ENCODE results near the gene RGSL1.
"Not testable (repeated sequence)": the region's sequence is repeated elsewhere in the genome, so short reads cannot be mapped to it uniquely, and the experiment has no call there.

The RGSL1 gene

DNA sequence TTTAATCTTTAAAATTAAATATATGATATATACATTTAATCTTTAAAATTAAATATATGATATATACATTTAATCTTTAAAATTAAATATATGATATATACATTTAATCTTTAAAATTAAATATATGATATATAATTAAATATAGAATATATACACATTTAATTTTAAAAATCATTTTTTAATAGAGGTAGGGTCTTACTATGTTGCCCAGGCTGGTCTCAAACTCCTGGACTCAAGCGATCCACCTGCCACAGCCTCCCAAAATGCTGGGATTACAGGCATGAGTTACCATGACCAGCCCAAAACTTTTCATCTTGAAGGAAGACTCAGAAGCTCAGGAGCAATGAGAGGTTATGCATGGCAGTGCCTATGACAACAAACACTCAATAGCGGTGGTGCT, 2.8 kb upstream of the RGSL1 start:
- FAIRE-seq: not testable (repeated sequence)

DNA sequence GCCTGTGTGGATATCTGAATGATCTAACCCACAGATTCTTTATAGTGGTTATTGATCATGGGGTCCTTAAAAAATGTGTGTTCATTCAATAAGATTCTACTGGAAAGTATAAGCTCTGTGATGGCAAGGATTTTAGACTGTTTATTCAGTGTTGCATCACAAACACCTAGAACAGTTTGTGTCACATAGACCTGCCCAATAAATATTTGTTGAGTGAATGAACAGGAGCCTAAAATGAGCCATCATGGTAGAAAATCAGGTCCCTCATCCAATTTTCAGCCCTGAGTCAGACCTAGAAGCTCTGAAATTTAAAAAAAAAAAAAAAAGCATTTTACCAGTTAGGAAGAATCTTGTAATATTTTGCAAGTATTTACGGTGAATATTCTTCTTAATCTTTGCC, 2.3 kb upstream of the RGSL1 start:
- FAIRE-seq: no peak

DNA sequence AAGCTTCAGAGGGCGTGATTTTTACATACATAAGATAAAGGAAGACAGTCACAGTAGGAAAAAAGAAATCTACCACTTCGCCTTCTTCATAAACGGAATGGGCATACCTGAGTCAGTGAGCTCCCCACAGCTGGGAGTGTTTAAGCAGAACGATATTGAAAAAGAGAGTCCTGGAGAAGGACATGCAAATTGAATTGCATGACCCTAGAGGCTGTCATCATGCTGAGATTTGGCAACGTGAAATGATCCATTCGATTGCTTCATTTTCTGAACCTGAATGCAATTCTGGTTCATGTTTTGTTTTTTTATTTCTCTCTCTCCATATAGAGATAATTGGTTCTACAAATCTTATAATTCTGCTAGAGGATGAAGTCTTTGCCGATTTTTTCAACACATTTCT, 3.7 kb downstream of the RGSL1 start:
- FAIRE-seq: no peak

DNA sequence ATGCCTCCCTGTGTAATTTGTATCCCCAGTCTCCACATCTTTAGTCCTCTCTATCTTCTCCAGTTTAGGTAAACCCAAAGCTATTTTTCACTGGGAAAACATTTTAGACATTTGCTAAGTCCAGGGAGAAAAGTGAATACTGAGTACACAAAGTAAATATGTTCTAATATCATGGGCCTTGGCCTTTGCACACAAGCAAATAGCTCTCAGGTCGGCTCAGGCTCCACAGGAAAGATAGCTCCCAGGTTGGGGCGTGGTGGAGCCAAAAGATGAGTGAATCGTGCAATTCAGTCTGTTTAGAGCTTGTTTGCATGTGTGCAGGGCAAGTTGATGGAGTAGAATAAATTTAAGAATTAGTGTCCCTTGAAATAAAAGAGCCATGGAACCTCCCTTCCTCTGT, 7.9 kb downstream of the RGSL1 start:
- FAIRE-seq: no peak

DNA sequence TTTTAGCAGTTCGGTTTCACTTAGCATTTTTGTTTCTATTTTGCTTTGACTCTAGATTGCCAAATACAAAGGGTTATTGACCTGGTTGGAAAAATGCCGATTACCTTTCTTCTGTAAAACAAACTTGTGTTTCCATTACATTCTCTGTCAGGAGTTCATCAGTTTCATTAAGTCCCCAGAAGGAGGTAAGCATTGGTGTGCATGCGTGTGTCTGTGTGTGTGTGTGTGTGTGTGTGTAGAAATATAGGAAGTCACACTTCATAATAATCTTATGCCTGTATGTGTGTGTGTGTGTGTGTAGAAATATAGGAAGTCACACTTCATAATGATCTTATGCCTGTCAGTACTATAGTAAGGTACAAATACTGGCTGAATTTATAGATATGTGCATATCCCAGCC, 10.0 kb downstream of the RGSL1 start:
- no peak for FAIRE-seq

DNA sequence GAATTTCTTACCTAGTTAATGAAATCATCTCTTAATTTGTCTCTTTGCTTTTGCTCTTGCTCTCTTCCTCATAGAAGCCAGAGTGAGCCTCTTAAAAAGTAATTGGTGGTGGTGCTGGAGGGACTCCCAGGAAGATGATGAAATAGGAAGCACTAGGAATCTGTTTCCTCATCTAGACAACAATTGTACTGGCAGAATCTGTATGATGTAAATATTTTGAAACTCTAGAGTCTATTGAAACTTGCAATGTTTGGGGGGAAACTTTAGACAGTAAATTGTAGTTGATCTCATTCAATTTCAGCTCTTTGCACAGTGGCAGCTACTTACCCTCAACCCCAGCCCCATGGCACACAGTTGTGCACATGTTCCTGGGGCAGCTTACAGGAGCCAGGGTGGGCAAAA, 10.6 kb downstream of the RGSL1 start:
- FAIRE-seq: no peak

DNA sequence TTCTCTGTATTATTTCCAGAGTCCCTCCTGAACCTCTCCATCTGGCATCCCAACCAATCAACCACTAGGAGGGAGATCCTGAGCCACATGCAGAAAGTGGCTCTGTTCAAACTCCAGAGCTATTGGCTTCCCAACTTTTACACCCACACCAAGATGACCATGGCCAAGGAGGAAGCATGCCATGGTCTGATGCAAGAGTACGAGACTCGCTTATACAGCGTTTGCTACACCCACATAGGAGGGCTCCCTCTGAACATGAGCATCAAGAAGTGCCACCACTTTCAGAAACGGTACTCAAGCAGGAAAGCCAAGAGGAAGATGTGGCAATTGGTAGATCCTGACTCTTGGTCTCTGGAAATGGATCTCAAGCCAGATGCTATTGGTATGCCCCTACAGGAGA, 23.6 kb downstream of the RGSL1 start:
- no peak for FAIRE-seq

DNA sequence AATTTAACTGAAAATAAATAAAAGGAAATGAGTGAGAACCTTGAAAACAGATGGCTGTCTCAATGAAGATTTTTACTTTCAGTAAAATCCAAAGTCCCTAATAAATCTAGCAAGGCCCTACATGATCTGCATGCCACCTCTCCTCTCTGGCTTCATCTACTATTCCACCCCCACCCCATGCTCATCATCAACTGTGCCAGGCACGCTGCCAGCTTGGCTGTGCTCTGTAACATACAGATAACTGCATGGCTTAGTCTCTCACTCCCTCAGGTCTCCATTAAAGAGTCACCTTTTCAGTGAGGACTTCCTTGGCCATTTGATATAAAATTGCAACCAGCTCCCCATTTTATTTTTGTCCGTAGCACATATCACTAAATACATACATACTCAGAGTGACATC, 26.7 kb downstream of the RGSL1 start:
- no peak for FAIRE-seq

DNA sequence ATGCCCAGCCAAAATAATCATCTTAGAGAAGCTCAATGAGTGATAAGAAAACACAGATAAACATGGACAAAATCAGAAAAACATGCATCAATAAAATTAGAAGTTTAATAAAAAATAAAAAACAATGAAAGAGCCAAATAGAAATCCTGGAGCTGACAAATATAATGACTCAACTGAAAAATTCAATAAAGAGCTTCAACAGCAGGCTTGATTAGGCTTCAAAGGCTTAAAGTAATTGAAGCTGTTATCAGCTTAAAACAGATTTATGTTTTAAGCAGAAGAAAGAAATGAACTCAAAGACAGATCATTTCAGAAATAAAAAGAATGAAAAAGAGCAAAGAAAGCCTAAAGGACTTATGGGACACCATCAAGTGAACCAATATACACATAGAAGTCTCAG, 28.3 kb downstream of the RGSL1 start:
- no peak for FAIRE-seq

DNA sequence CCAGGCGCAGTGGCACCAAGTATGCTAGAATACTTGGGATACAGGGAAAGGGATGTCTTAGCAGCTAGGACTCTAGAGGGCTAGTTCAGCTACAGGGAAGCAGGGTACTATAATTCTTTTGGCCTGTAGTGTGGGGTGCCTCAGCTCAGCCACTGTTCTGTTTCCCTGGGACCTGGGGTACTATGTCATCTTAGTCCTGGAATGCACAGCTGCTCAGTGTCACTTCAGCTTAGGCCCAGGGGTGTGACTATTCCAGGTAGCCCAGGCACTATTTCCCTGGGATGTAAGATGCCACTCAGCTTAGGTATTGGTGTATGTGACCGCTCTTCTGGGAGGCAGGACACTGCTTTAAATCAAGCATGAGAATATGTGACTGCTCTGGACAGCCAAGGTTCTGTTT, 34.1 kb downstream of the RGSL1 start:
- no peak for FAIRE-seq

DNA sequence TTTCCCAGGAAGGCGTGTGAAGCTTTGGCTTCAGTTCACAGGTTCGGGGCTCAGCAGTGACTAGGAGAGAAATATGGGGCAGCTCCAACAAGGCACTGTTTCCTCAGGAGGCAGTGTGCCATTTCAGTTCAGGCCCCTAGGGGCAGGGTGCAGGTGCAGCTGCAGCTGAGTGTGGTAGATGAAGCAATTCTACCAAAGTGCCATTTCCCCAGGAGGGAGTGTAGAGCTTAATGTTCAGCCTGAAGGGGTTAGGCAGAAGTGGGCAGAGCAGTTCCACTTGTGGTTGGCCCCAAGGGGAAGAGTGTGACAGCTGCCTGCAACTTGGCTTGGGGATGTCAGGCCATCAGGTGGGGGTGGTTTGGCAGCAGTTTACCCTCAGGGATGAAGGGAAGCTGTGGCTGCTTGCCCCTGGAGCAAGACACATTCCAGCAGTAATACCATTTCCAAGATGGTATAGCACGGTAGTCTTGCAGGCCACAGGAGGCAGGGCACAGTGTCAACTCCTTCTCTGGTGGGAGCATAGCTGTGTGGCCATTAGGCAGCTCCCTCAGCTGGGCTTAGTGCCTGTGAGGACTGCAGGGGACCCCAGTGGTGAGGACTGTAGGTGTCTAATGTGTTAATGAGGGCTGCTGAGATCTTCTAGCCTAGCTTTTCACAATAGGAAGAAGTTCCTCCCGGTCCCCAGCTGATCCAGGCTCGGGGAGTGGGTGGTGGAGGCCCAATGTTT, 34.7 kb downstream of the RGSL1 start:
- no peak for FAIRE-seq

DNA sequence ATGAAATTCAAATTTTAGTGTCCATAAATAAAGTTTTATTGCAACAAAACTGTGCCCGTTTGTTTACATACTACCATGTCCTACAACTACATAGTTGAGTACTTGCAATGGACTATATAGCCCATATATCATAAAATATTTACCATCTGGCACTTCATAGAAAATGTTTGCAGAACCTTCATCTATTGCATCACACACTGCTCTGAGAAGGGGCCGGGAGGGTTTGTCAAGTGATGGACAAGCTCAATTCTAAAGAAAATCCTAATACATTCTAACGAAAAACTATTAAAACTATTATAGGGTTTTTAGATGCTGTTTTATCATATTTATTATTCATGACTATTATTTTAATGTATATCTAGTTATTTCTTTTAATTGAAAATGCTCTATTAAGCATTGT, 35.9 kb downstream of the RGSL1 start:
- FAIRE-seq: no peak

DNA sequence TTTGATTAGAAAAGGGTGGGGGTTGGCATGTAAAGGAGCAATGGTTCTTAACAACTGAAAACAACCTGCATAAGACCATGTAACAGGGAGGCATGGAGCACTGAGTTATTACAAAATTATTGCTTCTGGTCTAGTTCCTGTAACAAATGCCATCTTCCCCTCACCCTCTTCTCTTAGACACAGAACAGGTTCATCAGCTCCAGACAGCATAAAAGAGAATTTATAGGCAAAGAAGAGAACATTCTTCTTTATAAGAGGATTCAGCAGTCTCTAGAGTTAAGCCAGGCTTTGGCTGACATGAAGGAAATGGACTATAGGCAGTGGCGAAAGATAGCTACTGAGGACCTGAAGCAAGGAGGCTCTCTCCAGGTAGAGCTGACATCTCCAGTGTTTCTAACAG, 38.9 kb downstream of the RGSL1 start:
- FAIRE-seq: no peak

DNA sequence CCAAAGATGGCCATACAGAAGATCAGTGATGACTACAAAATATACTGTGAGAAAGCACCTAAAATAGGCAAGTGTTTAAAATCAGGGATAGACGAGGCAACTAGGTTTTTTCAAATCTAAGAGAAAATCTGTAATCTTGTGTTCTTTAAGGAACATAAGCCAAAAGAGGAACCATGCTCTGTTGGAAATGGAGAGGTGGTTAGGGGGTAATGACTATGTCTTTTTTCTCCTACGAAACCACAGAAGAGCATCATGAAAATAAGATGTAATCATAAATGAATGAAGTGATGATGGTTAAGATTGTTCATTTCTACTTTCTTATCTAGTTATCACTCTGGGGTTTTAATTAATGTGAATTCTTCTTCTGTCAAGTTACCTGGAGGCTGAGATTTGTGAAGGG, 43.1 kb downstream of the RGSL1 start:
- no peak for FAIRE-seq

DNA sequence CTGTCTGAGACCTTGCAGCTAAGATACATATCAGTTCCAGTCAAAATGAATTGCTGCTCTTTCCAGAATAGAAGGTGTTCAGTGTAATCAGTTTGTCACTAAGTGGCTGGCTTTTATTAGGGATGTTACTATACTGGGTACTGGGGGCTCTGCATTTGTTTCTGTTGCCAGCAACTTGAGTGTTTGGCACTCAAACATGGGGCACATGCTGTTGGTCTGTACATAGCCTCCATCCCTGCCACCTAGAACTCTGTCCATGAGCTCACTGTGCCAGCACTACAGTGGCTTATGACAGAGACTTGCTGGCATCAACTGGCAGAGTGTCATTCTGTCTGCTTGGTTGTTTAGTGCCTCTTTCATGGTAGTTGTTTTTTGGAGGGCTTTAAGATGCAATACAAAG, 45.1 kb downstream of the RGSL1 start:
- FAIRE-seq: no peak

DNA sequence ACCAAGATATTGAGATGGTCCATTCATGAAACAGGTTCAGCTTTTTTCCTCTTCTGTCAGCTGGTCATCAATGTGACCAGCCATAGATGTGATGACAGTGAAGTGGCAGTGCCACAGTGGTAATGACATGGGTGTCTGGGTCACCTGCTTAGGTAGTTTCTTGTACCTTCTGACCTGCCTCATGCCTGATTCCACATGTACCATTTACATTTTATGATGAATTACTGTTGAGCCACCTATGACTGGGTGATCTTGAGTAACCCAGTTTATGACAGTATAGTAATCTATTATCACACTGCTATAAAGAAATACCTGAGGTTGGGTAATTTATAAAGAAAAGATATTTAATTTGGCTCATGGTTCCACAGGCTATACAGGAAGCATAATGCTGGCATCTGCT, 45.7 kb downstream of the RGSL1 start:
- no peak for FAIRE-seq

DNA sequence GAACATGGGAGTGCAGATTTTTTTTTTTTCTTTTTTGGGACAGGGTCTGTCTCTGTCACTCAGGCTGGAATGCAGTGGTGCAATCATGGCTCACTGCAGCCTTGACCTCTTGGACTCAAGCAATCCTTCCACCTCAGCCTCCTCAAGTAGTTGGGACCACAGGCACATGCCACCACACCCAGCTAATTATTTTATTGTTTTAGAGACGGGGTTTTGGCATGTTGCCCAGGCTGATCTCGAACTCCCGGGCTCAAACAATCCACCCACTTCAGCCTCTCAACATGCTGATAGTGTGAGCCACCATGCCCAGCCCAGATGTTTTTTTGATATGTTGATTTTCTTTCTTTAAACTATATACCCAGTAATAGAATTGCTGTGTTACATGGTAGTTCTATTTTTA, 57.7 kb downstream of the RGSL1 start:
- FAIRE-seq: no peak

DNA sequence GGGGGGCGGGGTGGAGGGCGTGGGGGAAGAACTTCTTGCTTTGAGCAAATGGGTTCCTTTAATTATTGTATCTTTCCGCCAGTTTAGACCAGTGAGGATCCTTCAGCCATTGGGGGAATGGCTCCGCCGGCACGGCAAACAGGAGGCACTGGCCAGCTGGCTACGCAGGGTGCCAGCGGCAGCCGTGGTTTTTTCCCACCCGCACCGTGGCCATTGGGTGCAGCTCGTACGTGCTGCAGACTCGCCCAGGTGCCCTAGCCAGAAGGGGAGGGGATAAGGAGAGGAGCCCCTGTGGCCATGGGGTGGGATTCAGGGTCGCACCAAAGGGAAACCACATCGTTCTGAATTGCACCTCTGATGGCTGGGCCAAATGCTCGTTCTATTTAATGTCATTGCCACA, 65.6 kb downstream of the RGSL1 start:
- FAIRE-seq: no peak

DNA sequence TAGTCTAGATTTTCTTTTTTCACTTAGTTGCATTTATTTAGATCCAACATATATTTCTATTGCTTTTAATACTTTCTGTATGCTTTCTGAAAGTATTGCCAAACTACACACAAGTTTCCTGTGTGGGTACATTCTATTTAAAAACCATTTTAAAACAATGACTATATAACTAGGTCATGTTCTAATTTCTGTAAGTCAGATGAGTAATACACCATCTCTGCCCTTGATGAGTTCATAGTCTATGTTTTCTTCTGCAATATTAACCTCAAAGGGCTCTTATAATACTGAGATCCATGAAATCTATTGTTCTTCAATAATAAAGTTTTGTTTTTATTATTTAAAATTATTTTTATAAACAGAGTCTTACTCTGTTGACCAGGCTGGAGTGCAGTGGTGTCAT, 70.8 kb downstream of the RGSL1 start:
- FAIRE-seq: no peak

DNA sequence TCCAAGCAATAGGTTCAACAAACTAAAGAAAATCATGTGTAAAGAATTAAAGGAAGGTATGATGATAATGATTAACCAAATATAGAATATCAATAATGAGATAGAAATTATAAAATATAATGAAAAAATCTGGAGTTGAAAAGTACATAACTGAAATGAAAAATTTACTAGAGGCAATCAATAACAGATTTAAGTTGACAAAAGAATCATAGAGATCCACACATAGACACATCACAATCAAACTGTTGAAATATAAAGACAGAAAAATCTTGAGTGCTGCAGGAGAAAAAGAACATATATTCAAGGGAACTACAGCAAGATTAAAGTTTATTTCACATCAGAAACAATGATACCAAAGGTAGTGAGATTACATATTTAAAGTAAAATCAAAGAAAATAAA, 75.4 kb downstream of the RGSL1 start:
- FAIRE-seq: peak; percentile 50

DNA sequence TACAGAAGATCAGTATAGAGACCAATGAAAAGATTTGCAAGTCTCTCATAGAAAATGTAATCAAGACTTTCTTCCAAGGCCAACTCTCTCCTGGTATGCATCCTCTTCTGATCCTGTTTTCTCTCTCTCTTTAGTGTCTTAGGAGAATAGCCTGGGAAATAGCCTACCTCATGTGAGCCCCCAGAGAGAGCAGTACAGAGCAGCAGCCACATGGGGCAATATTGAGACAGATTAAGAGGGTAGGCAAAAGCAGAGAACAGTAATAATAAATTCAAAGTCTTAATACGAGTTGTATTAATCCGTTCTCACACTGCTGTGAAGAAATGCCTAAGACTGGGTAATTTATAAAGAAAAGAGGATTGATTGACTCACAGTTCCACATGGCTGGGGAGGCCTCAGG, 77.7 kb downstream of the RGSL1 start:
- FAIRE-seq: no peak

DNA sequence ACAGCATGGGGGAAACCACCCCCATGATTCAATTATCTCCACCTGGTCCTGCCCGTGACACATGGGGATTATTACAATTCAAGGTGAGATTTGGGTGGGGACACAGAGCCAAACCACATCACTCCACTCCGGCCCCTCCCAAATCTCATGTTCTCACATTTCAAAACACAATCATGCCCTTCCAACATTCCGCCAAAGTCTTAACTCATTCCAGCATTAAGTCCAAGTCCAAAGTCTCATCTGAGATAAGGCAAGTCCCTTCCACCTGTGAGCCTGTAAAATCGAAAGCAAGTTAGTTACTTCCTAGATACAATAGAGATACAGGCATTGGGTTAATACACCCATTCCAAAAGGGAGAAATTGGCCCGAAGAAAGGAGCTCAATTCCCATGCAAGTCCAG, 78.3 kb downstream of the RGSL1 start:
- not testable (repeated sequence) for FAIRE-seq

DNA sequence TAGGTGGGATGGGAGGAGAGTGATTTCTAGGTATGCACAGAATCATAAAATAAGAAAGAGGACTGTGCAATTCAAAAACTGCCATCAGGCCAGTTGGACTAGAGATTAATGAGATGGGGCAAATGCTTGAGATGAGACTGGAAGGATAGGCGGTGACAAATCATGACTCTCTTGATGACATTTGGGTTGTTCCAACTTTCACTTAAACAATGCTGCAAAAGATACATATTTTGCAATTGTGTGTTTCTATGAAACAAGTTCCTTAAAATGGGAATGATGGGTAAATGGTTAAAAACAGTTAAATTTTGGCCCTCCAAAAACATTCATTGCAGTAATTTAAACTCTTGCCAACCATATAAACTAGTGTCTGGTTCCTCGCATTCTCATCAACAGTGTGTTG, 84.0 kb downstream of the RGSL1 start:
- no peak for FAIRE-seq

DNA sequence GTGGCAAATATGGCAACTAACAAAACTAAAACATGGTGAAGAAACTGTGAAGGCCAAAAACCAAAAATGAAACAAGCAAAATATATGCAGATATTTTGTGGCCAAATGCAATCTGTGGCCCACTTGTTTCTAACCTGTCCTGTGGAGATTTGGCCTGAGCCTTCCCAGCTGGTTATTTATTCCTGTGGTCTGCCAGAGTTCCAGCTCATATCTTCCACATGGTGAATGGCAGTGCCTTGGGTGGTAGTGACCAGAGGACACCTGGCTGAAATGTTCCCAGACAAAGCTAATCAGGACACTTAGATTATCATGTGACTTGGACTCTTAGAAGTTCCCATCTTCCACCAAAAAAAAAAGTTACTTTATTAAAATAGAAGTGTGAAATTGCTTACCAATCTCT, 99.4 kb downstream of the RGSL1 start:
- FAIRE-seq: no peak

DNA sequence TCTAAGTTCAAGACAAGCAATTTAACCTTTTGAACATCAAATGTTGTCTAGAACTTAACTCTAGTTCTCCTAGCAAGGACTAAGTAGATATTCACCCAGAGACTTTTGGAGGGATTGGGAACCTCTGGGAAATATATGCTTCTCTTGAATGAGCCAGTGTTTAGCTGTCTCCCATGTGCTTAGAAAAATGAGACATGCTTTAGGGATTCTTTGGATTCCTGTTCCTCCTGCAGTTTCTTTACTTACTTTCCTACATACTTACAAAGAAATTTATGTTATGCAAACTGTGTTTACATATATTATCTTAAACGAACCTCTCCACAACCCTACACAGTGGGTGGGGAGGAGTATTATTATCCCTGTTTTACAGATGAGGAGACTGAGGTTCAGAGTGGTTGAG, 99.9 kb downstream of the RGSL1 start:
- no peak for FAIRE-seq

DNA sequence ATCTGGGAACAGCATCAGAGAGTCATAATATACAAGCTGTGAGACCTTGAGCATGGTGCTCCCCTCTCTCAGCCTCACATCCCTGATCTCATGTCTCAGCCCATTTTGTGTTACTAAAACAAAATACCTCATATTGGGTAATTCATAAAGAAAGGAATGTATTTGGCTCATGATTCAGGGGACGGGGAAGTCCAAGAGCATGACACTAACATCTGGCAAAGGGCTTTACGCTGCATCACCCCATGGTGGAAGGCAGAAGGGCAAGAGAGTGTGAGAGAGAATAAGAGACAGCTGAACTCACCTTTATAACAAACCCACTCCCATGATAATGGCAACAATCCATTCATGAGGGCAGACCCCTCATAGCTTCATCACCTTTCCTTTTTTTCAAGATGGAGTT, 102.6 kb downstream of the RGSL1 start:
- no peak for FAIRE-seq

Data from endometrium (tissue), 2 donors.